ENCODE measurements around the gene ECHDC3.

Gene ECHDC3

GRCh38 chr10:11794566-11794965, 52.4 kb downstream of the ECHDC3 start:
- no peak overlapping the region for H3K27ac ChIP-seq (ENCODE audit: low read depth, low read length, poor library complexity, severe bottlenecking)
- H3K9ac ChIP-seq (ENCODE audit: low read length) = no peak overlapping the region
- H3K27me3 ChIP-seq (ENCODE audit: insufficient read depth, low read length) = no peaks in the 10 kb centered on the region
- H3K4me2 ChIP-seq (ENCODE audit: low read length) = no peak overlapping the region
- TF ChIP-seq EZH2 (IDR thresholded peaks at IDR 0.05; ENCODE audit: borderline replicate concordance, low read length) = no peak
- no peak for TF ChIP-seq CTCF (IDR thresholded peaks at IDR 0.05; ENCODE audit: low read length)
- no peak overlapping the region for H2AFZ ChIP-seq (ENCODE audit: low read length)
- H3K79me2 ChIP-seq (ENCODE audit: insufficient read depth, low read length) = no peaks in the 10 kb centered on the region
- no peaks in the 10 kb centered on the region for H3F3A ChIP-seq (ENCODE audit: insufficient read depth, low read length)
- no peaks in the 10 kb centered on the region for H3K9me2 ChIP-seq (ENCODE audit: low read depth, low read length)
- no peaks in the 10 kb centered on the region for H4K20me1 ChIP-seq (ENCODE audit: insufficient read depth, low read length)
- no peaks in the 10 kb centered on the region for H3K36me3 ChIP-seq (ENCODE audit: insufficient read depth, low read length)
- no peaks in the 10 kb centered on the region for H3K9me3 ChIP-seq (ENCODE audit: low read length)
- H3K4me3 ChIP-seq (ENCODE audit: low read depth, low read length, poor library complexity, severe bottlenecking) = no peak overlapping the region
- H3K4me1 ChIP-seq (ENCODE audit: insufficient read depth, low read length, severe bottlenecking) = no peaks in the 10 kb centered on the region

GRCh38 chr10:11795101-11795920, 53.1 kb downstream of the ECHDC3 start:
- TF ChIP-seq CTCF (IDR thresholded peaks at IDR 0.05; ENCODE audit: low read length) (no peak), EZH2 (IDR thresholded peaks at IDR 0.05; ENCODE audit: borderline replicate concordance, low read length) (no peak)
- H3K27me3 ChIP-seq (ENCODE audit: insufficient read depth, low read length) = no peaks in the 10 kb centered on the region
- H3K4me1 ChIP-seq (ENCODE audit: insufficient read depth, low read length, severe bottlenecking) = no peaks in the 10 kb centered on the region
- H4K20me1 ChIP-seq (ENCODE audit: insufficient read depth, low read length) = no peaks in the 10 kb centered on the region
- no peaks in the 10 kb centered on the region for H3K9me3 ChIP-seq (ENCODE audit: low read length)
- H3K9ac ChIP-seq (ENCODE audit: low read length) = no peak overlapping the region
- no peak overlapping the region for H3K27ac ChIP-seq (ENCODE audit: low read depth, low read length, poor library complexity, severe bottlenecking)
- H3F3A ChIP-seq (ENCODE audit: insufficient read depth, low read length) = no peaks in the 10 kb centered on the region
- no peak overlapping the region for H3K4me3 ChIP-seq (ENCODE audit: low read depth, low read length, poor library complexity, severe bottlenecking)
- H2AFZ ChIP-seq (ENCODE audit: low read length) = no peak overlapping the region
- no peaks in the 10 kb centered on the region for H3K79me2 ChIP-seq (ENCODE audit: insufficient read depth, low read length)
- no peak overlapping the region for H3K4me2 ChIP-seq (ENCODE audit: low read length)
- H3K36me3 ChIP-seq (ENCODE audit: insufficient read depth, low read length) = no peaks in the 10 kb centered on the region
- no peaks in the 10 kb centered on the region for H3K9me2 ChIP-seq (ENCODE audit: low read depth, low read length)

- no peak overlapping the region for H2AFZ ChIP-seq (ENCODE audit: low read length)
- TF ChIP-seq CTCF (IDR thresholded peaks at IDR 0.05; ENCODE audit: low read length) = no peak
- no peak for TF ChIP-seq EZH2 (IDR thresholded peaks at IDR 0.05; ENCODE audit: borderline replicate concordance, low read length)
- no peak overlapping the region for H3K4me3 ChIP-seq (ENCODE audit: low read depth, low read length, poor library complexity, severe bottlenecking)
- H3F3A ChIP-seq (ENCODE audit: insufficient read depth, low read length) = no peaks in the 10 kb centered on the region
- H4K20me1 ChIP-seq (ENCODE audit: insufficient read depth, low read length) = no peaks in the 10 kb centered on the region
- H3K27me3 ChIP-seq (ENCODE audit: insufficient read depth, low read length) = no peaks in the 10 kb centered on the region
- no peak overlapping the region for H3K27ac ChIP-seq (ENCODE audit: low read depth, low read length, poor library complexity, severe bottlenecking)
- H3K9ac ChIP-seq (ENCODE audit: low read length) = no peak overlapping the region
- no peaks in the 10 kb centered on the region for H3K79me2 ChIP-seq (ENCODE audit: insufficient read depth, low read length)
- no peaks in the 10 kb centered on the region for H3K36me3 ChIP-seq (ENCODE audit: insufficient read depth, low read length)
- H3K4me1 ChIP-seq (ENCODE audit: insufficient read depth, low read length, severe bottlenecking) = no peaks in the 10 kb centered on the region
- no peak overlapping the region for H3K4me2 ChIP-seq (ENCODE audit: low read length)
- H3K9me2 ChIP-seq (ENCODE audit: low read depth, low read length) = no peaks in the 10 kb centered on the region
- H3K9me3 ChIP-seq (ENCODE audit: low read length) = no peaks in the 10 kb centered on the region
Measured at GRCh38 chr10:11796474-11796873, 54.3 kb downstream of the ECHDC3 start.

Measured in OCI-LY1 (cell line).